H9 (cell line): ENCODE results near the gene CDH4. TPM values are rescaled to one million over a fixed set of nuclear protein-coding genes. Genes with fewer than 3 reads are reported as not detected.

ENCODE experiments used
- DNase-seq: peaks from one replicate; pipeline ENCODE4 v3.0.0-alpha.2; 2017
- H2AFZ ChIP-seq: one replicate; pipeline ENCODE4 v1.6.1; 2013; ENCODE audit warnings: mild to moderate bottlenecking, low read length, control low read depth, moderate library complexity
- H2AK5ac ChIP-seq: 2 replicates; pipeline ENCODE4 v1.6.1; 2013; ENCODE audit warnings: low read length, control low read depth, mixed read lengths; ENCODE audit not compliant: insufficient read length
- H2BK120ac ChIP-seq: one replicate; pipeline ENCODE4 v1.6.1; 2013; ENCODE audit warnings: low read depth, mild to moderate bottlenecking, low read length, control low read depth, inconsistent platforms; ENCODE audit not compliant: poor library complexity, severe bottlenecking
- H2BK12ac ChIP-seq: 2 replicates; pipeline ENCODE4 v1.6.1; 2013; ENCODE audit warnings: low read length, control low read depth, mixed read lengths, low read depth; ENCODE audit not compliant: insufficient read length
- H2BK15ac ChIP-seq: 2 replicates; pipeline ENCODE4 v1.6.1; 2013; ENCODE audit warnings: low read depth, low read length, control low read depth
- H2BK20ac ChIP-seq: one replicate; pipeline ENCODE4 v1.6.1; 2013; ENCODE audit warnings: low read depth, mild to moderate bottlenecking, low read length, control low read depth, inconsistent platforms; ENCODE audit not compliant: poor library complexity, severe bottlenecking
- H2BK5ac ChIP-seq: 2 replicates; pipeline ENCODE4 v1.6.1; 2013; ENCODE audit warnings: low read length, control low read depth, mixed read lengths; ENCODE audit not compliant: insufficient read length
- H3K14ac ChIP-seq: 2 replicates; pipeline ENCODE4 v1.6.1; 2013; ENCODE audit warnings: low read length, control low read depth; ENCODE audit not compliant: insufficient read depth
- H3K18ac ChIP-seq: 2 replicates; pipeline ENCODE4 v1.6.1; 2013; ENCODE audit warnings: low read depth, mild to moderate bottlenecking, mixed read lengths, low read length, control low read depth; ENCODE audit not compliant: insufficient read length
- H3K23ac ChIP-seq: 2 replicates; pipeline ENCODE4 v1.6.1; 2013; ENCODE audit warnings: low read length, control low read depth, mixed read lengths, low read depth; ENCODE audit not compliant: insufficient read length
- H3K23me2 ChIP-seq: 2 replicates; pipeline ENCODE4 v1.6.1; 2013; ENCODE audit warnings: low read depth, mild to moderate bottlenecking, mixed read lengths, low read length, control low read depth; ENCODE audit not compliant: insufficient read length, poor library complexity, severe bottlenecking
- H3K27ac ChIP-seq: 2 replicates; pipeline ENCODE4 v1.5.1; 2013; ENCODE audit warnings: low read length, control low read depth, mixed read lengths, low read depth; ENCODE audit not compliant: insufficient read length
- H3K27me3 ChIP-seq: 2 replicates; pipeline ENCODE4 v1.6.1; 2013; ENCODE audit warnings: low read length, control low read depth, inconsistent platforms; ENCODE audit not compliant: insufficient read depth
- H3K4ac ChIP-seq: 2 replicates; pipeline ENCODE4 v1.6.1; 2013; ENCODE audit warnings: low read depth, mild to moderate bottlenecking, control low read depth, inconsistent platforms, low read length, moderate library complexity
- H3K4me1 ChIP-seq: 2 replicates; pipeline ENCODE4 v1.6.1; 2013; ENCODE audit warnings: low read length, control low read depth, inconsistent platforms; ENCODE audit not compliant: insufficient read depth
- H3K4me2 ChIP-seq: 2 replicates; pipeline ENCODE4 v1.6.1; 2013; ENCODE audit warnings: low read length, control low read depth, mixed read lengths; ENCODE audit not compliant: insufficient read length, insufficient read depth
- H3K56ac ChIP-seq: 2 replicates; pipeline ENCODE4 v1.6.1; 2013; ENCODE audit warnings: low read depth, mild to moderate bottlenecking, mixed read lengths, low read length, control low read depth; ENCODE audit not compliant: insufficient read length
- H3K79me1 ChIP-seq: 2 replicates; pipeline ENCODE4 v1.6.1; 2013; ENCODE audit warnings: low read depth, mild to moderate bottlenecking, moderate library complexity, low read length, control low read depth, inconsistent platforms; ENCODE audit not compliant: insufficient read depth, poor library complexity, severe bottlenecking
- H3K79me2 ChIP-seq: 2 replicates; pipeline ENCODE4 v1.6.1; 2013; ENCODE audit warnings: low read length, control low read depth, inconsistent platforms; ENCODE audit not compliant: insufficient read depth
- H3K9ac ChIP-seq: 2 replicates; pipeline ENCODE4 v1.6.1; 2013; ENCODE audit warnings: low read length, control low read depth, mixed read lengths; ENCODE audit not compliant: insufficient read length; ENCODE audit errors: extremely low read depth
- H3K9me3 ChIP-seq: one replicate; pipeline ENCODE4 v1.6.1; 2013; ENCODE audit warnings: low read depth, low read length, inconsistent platforms; ENCODE audit not compliant: control insufficient read depth
- H3T11ph ChIP-seq: one replicate; pipeline ENCODE4 v1.6.1; 2013; ENCODE audit warnings: mild to moderate bottlenecking, low read length, control low read depth, inconsistent platforms
- H4K20me1 ChIP-seq: one replicate; pipeline ENCODE4 v1.6.1; 2013; ENCODE audit not compliant: control insufficient read depth, insufficient read length, insufficient read depth
- H4K5ac ChIP-seq: 2 replicates; pipeline ENCODE4 v1.6.1; 2013; ENCODE audit warnings: low read depth, mild to moderate bottlenecking, mixed read lengths, low read length, control low read depth; ENCODE audit not compliant: insufficient read length
- H4K8ac ChIP-seq: replicated peaks from 2 replicates; pipeline ENCODE4 v1.6.1; 2013; ENCODE audit warnings: low read length, control low read depth, mixed read lengths, low read depth; ENCODE audit not compliant: insufficient read length
- H4K91ac ChIP-seq: 2 replicates; pipeline ENCODE4 v1.6.1; 2013; ENCODE audit warnings: low read depth, mild to moderate bottlenecking, moderate library complexity, mixed read lengths, low read length, control low read depth; ENCODE audit not compliant: insufficient read length
- H3K27ac Mint-ChIP-seq, 3 experiments: 2 replicates in 2 of 3; 3 replicates in 1 of 3; pipeline ENCODE4 v1.8.0; 2020 to 2021; ENCODE audit warnings: mixed read lengths in 3 of 3, mild to moderate bottlenecking in 1 of 3, moderate library complexity in 1 of 3
- H3K27me3 Mint-ChIP-seq: 2 replicates; pipeline ENCODE4 v1.8.0; 2021; ENCODE audit warnings: low read depth, mild to moderate bottlenecking, moderate library complexity, mixed read lengths
- H3K36me3 Mint-ChIP-seq, 3 experiments: 2 replicates in 2 of 3; 3 replicates in 1 of 3; pipeline ENCODE4 v1.8.0; 2020 to 2021; ENCODE audit warnings: low read depth in 3 of 3, mixed read lengths in 3 of 3; ENCODE audit not compliant: insufficient read depth in 1 of 3
- H3K4me1 Mint-ChIP-seq, 2 experiments: 2 replicates each; pipeline ENCODE4 v1.8.0; 2020; ENCODE audit warnings: mixed read lengths in 2 of 2
- H3K4me3 Mint-ChIP-seq, 2 experiments: 2 replicates in 1 of 2; 3 replicates in 1 of 2; pipeline ENCODE4 v1.8.0; 2020 to 2021; ENCODE audit warnings: mild to moderate bottlenecking in 2 of 2, mixed read lengths in 2 of 2, moderate library complexity in 1 of 2
- H3K9me3 Mint-ChIP-seq, 2 experiments: 2 replicates in 1 of 2; 3 replicates in 1 of 2; pipeline ENCODE4 v1.8.0; 2020; ENCODE audit warnings: mild to moderate bottlenecking in 2 of 2, mixed read lengths in 2 of 2, moderate library complexity in 1 of 2
- CTCF ChIP-seq: fragments of 200-600 bp; sonication (generic); conservative IDR thresholded peaks from 3 replicates; pipeline ENCODE4 v1.8.0; 2021; ENCODE audit warnings: antibody characterized with exemption, mild to moderate bottlenecking
- WGBS: extraction: QIAGEN DNeasy Blood & Tissue Kit; methylation state at CpG from one replicate; pipeline ENCODE4 v1.1.7; 2013; ENCODE audit warnings: missing lambda C conversion rate, low lambda C conversion rate, mixed read lengths; ENCODE audit not compliant: insufficient read length; ENCODE audit errors: extremely low coverage; 5-methylcytosine and 5-hydroxymethylcytosine counted together
- total RNA-seq: library from RNA; stranded (reverse); gene quantifications from 2 replicates; pipeline ENCODE4 v1.2.1, GENCODE V29; 2021

Gene CDH4
- total RNA-seq, 1 experiment from 2014 or later: 3.0 TPM

GRCh38 chr20:61590236-61590635 lies 338.2 kb downstream of the CDH4 start:
- no peak overlapping the region for H2BK15ac ChIP-seq
- no peak overlapping the region for H2BK5ac ChIP-seq
- no peak overlapping the region for H3K9ac ChIP-seq
- Mint-ChIP-seq H3K27me3 (peaks cover 47% of the 10 kb centered on the region), H3K9me3 (peaks cover 21 to 22% of the 10 kb centered on the region in 2 experiments), H3K4me3 (no peak overlapping the region), H3K36me3 (peaks cover 8 to 22% (median 12%) of the 10 kb centered on the region in 3 experiments), H3K27ac (no peak overlapping the region; a peak in 1 of 7 replicates), H3K4me1 (peaks cover 15 to 18% of the 10 kb centered on the region in 2 experiments)
- no peak overlapping the region for H3T11ph ChIP-seq
- no peak overlapping the region for H4K91ac ChIP-seq
- no peak overlapping the region for H2AK5ac ChIP-seq
- no peak overlapping the region for H3K4me2 ChIP-seq
- H2BK20ac ChIP-seq: no peak overlapping the region
- no peaks in the 10 kb centered on the region for H3K4me1 ChIP-seq
- no peak overlapping the region for H3K18ac ChIP-seq
- no peak overlapping the region for H3K27ac ChIP-seq
- H3K9me3 ChIP-seq: peaks cover 8% of the 10 kb centered on the region
- no peak overlapping the region for H2BK120ac ChIP-seq
- no peaks in the 10 kb centered on the region for H3K79me2 ChIP-seq
- no peaks in the 10 kb centered on the region for H3K23me2 ChIP-seq
- H4K20me1 ChIP-seq: no peaks in the 10 kb centered on the region
- H3K56ac ChIP-seq: no peak overlapping the region
- no peak overlapping the region for H3K23ac ChIP-seq
- H4K5ac ChIP-seq: no peak overlapping the region
- no peak overlapping the region for H3K4ac ChIP-seq
- no peak overlapping the region for H2AFZ ChIP-seq
- no peak overlapping the region for H4K8ac ChIP-seq
- TF ChIP-seq CTCF: no peak
- H3K14ac ChIP-seq: no peak overlapping the region; the same call in 1 of the 2 replicates
- H2BK12ac ChIP-seq: no peak overlapping the region
- no peaks in the 10 kb centered on the region for H3K79me1 ChIP-seq
- H3K27me3 ChIP-seq: no peaks in the 10 kb centered on the region; the same call in 1 of the 2 replicates
- WGBS: no CpG with 5 or more reads among the region's 12 CpGs
- no peak for DNase-seq
